SK-N-SH (cell line): ENCODE data around the gene RAB22A. TPM values are rescaled to one million over a fixed set of nuclear protein-coding genes. Genes with fewer than 3 reads are reported as not detected.

Source experiments
- CTCF ChIA-PET: fragments of 300-600, 350-600 bp; formaldehyde crosslinking; extraction: SDS; loops from one replicate; lab custom pipeline; 2021; lab: Yijun Ruan, JAX
- POLR2A ChIA-PET: fragments of 350-600 bp; sonication (Branson Sonifier 250); formaldehyde crosslinking; extraction: SDS; loops from one replicate; lab custom pipeline; 2020; ENCODE audit warnings: antibody characterized with exemption, inconsistent platforms; lab: Yijun Ruan, JAX
- DNase-seq: peaks from one replicate; pipeline ENCODE4 v3.0.0; 2012
- H2AFZ ChIP-seq: fragments of 200-600 bp; sonication (generic); 2 replicates; pipeline ENCODE4 v1.8.1; 2016; ENCODE audit warnings: antibody characterized with exemption, mild to moderate bottlenecking, low read depth
- H3F3A ChIP-seq: fragments of 200-600 bp; sonication (generic); replicated peaks from 2 replicates; pipeline ENCODE3; 2016; ENCODE audit warnings: antibody characterized with exemption, mild to moderate bottlenecking; ENCODE audit not compliant: insufficient read depth
- H3K27ac ChIP-seq, 2 experiments: fragments of 200-500 bp in 1 of 2; fragments of 200-600 bp in 1 of 2; sonication (Bioruptor generic) in 1 of 2; sonication (generic), shearing (Covaris generic) in 1 of 2; 2 replicates each; pipeline versions ENCODE4 v1.5.1 to v1.6.1; 2014 to 2016; ENCODE audit warnings: low read depth in 2 of 2, inconsistent platforms in 1 of 2, low read length in 1 of 2, mild to moderate bottlenecking in 1 of 2, mixed read lengths in 1 of 2
- H3K27me3 ChIP-seq: fragments of 200-600 bp; sonication (generic), shearing (Covaris generic); 2 replicates; pipeline ENCODE4 v1.6.1; 2016; ENCODE audit warnings: mixed run types; ENCODE audit not compliant: insufficient read depth
- H3K36me3 ChIP-seq, 2 experiments: fragments of 200-500 bp in 1 of 2; fragments of 200-600 bp in 1 of 2; sonication (Bioruptor generic) in 1 of 2; sonication (generic) in 1 of 2; replicated peaks in 1 of 2; 2 replicates each; pipeline versions ENCODE3 to v1.5.1; 2014 to 2016; ENCODE audit warnings: low read length in 1 of 2, mild to moderate bottlenecking in 1 of 2; ENCODE audit not compliant: insufficient read depth in 2 of 2, control insufficient read depth in 1 of 2
- H3K4me1 ChIP-seq, 2 experiments: fragments of 200-500 bp in 1 of 2; fragments of 200-600 bp in 1 of 2; sonication (Bioruptor generic) in 1 of 2; sonication (generic), shearing (Covaris generic) in 1 of 2; 2 replicates each; pipeline versions ENCODE4 v1.5.1 to v1.6.1; 2014 to 2016; ENCODE audit warnings: low read depth in 1 of 2, low read length in 1 of 2, mixed run types in 1 of 2; ENCODE audit not compliant: insufficient read depth in 2 of 2, control insufficient read depth in 1 of 2
- H3K4me2 ChIP-seq: fragments of 200-600 bp; sonication (generic), shearing (Covaris generic); 2 replicates; pipeline ENCODE4 v1.6.1; 2017; ENCODE audit warnings: mixed run types
- H3K4me3 ChIP-seq, 2 experiments: fragments of 200-500 bp in 1 of 2; fragments of 200-600 bp in 1 of 2; sonication (Bioruptor generic) in 1 of 2; sonication (generic), shearing (Covaris generic) in 1 of 2; 2 replicates each; pipeline versions ENCODE4 v1.5.1 to v1.8.1; 2014 to 2016; ENCODE audit warnings: low read depth in 2 of 2, inconsistent platforms in 1 of 2, low read length in 1 of 2, mild to moderate bottlenecking in 1 of 2, mixed read lengths in 1 of 2, moderate library complexity in 1 of 2
- H3K79me2 ChIP-seq: fragments of 200-600 bp; sonication (generic); 2 replicates; pipeline ENCODE4 v1.8.1; 2017; ENCODE audit warnings: mild to moderate bottlenecking; ENCODE audit not compliant: insufficient read depth
- H3K9ac ChIP-seq: fragments of 200-600 bp; sonication (generic); 2 replicates; pipeline ENCODE4 v1.6.1; 2017; ENCODE audit warnings: mixed run types
- H3K9me2 ChIP-seq: fragments of 200-600 bp; sonication (generic); 2 replicates; pipeline ENCODE4 v1.6.1; 2017; ENCODE audit warnings: mixed run types
- H3K9me3 ChIP-seq: fragments of 200-600 bp; sonication (generic); 2 replicates; pipeline ENCODE4 v1.6.1; 2017; ENCODE audit warnings: mixed run types, mild to moderate bottlenecking, moderate library complexity
- H4K20me1 ChIP-seq: fragments of 200-600 bp; sonication (generic); 2 replicates; pipeline ENCODE4 v1.6.1; 2017; ENCODE audit warnings: mild to moderate bottlenecking, mixed run types; ENCODE audit not compliant: insufficient read depth
- FOSL2 ChIP-seq: IDR thresholded peaks from 2 replicates; pipeline ENCODE4 v1.4.0; 2012; ENCODE audit warnings: low read depth, mild to moderate bottlenecking, moderate library complexity, borderline replicate concordance
- FOXJ3 ChIP-seq: sonication (generic); formaldehyde crosslinking; IDR thresholded peaks from 2 replicates; pipeline ENCODE4 v1.5.1; 2020; ENCODE audit warnings: mild to moderate bottlenecking, missing genetic modification reagents
- FOXM1 ChIP-seq: IDR thresholded peaks from 2 replicates; pipeline ENCODE4 v1.4.0; 2012; ENCODE audit warnings: low read depth, mild to moderate bottlenecking
- GATA2 ChIP-seq: sonication (generic); formaldehyde crosslinking; IDR thresholded peaks from 2 replicates; pipeline ENCODE4 v1.5.0; 2020; ENCODE audit warnings: mild to moderate bottlenecking, missing genetic modification reagents
- NFIC ChIP-seq: IDR thresholded peaks from 2 replicates; pipeline ENCODE4 v1.4.0; 2012; ENCODE audit warnings: borderline replicate concordance
- NRF1 ChIP-seq: IDR thresholded peaks from 2 replicates; pipeline ENCODE4 v1.6.1; 2012; ENCODE audit warnings: low read depth, mild to moderate bottlenecking, low read length
- POLR2AphosphoS5 ChIP-seq: IDR thresholded peaks from 2 replicates; pipeline ENCODE4 v1.6.1; 2012; ENCODE audit warnings: low read depth, low read length
- RFX5 ChIP-seq: IDR thresholded peaks from 2 replicates; pipeline ENCODE4 v1.6.1; 2012; ENCODE audit warnings: mild to moderate bottlenecking, improper control_type of control experiment, low read length
- SIN3A ChIP-seq: IDR thresholded peaks from 2 replicates; pipeline ENCODE4 v1.6.1; 2012; ENCODE audit warnings: low read depth, mild to moderate bottlenecking, low read length, moderate library complexity, borderline replicate concordance
- SMC3 ChIP-seq: IDR thresholded peaks from 2 replicates; pipeline ENCODE4 v1.6.1; 2012; ENCODE audit warnings: low read depth, low read length, improper control_type of control experiment
- WGBS: methylation state at CpG from one replicate; pipeline ENCODE4 v1.1.6; 2017; ENCODE audit warnings: low lambda C conversion rate; 5-methylcytosine and 5-hydroxymethylcytosine counted together
- polyA plus RNA-seq, 3 experiments: library from polyadenylated mRNA; depleted of rRNA; stranded (reverse); fragments of >200 nt; gene quantifications; 2 replicates each; pipeline ENCODE4 v1.2.3, GENCODE V29; 2012
- TF ChIP-seq, protein P1 (sequence below): IDR thresholded peaks from 2 replicates; pipeline ENCODE4 v1.6.1; 2012; ENCODE audit warnings: mild to moderate bottlenecking, low read depth, low read length, moderate library complexity
- TF ChIP-seq, protein P2 (sequence below): IDR thresholded peaks from 2 replicates; pipeline ENCODE4; 2012
- TF ChIP-seq, protein P3 (sequence below): fragments of 150-350 bp; IDR thresholded peaks from 2 replicates; pipeline ENCODE4 v1.6.1; 2016; ENCODE audit warnings: mild to moderate bottlenecking, low read depth, low read length
- TF ChIP-seq, protein P4 (sequence below): fragments of 150-350 bp; IDR thresholded peaks from 2 replicates; pipeline ENCODE4 v1.6.1; 2017; ENCODE audit warnings: antibody characterized with exemption, low read length, low read depth, borderline replicate concordance

RAB22A gene
- polyA plus RNA-seq, 1 of the 3 experiments (the other 2 are of a cell fraction): 10.7 TPM

DNA sequence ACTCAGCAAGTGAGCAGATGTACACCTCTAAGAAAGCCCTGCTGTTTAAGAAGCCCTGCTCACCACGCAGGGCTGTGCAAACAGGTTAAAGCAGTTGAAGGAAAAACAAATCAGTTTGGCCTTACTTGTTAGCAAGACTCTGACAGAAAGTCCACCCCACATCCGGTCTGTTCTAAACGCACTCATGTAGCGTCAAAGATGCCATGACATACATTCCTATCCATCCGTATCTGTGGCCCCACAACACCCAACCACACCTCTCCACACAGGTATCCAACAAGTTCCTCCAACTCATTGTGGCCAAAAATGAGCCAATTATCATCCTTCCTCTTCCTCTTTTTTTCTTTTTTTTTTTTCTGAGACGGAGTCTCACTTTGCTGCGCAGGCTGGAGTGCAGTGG lies 22.8 kb upstream of the RAB22A start:
- no peak overlapping the region for H2AFZ ChIP-seq
- H4K20me1 ChIP-seq: no peaks in the 10 kb centered on the region
- H3K27me3 ChIP-seq: no peaks in the 10 kb centered on the region
- no peaks in the 10 kb centered on the region for H3K4me1 ChIP-seq
- H3K9me3 ChIP-seq: no peaks in the 10 kb centered on the region
- peaks cover 8 to 13% of the 10 kb centered on the region in 2 experiments for H3K36me3 ChIP-seq
- no peak for DNase-seq
- H3K4me3 ChIP-seq: no peak overlapping the region
- POLR2A ChIA-PET: no interaction called here
- H3K27ac ChIP-seq: no peak overlapping the region
- no peak overlapping the region for H3K9ac ChIP-seq
- no peak overlapping the region for H3K4me2 ChIP-seq
- no peaks in the 10 kb centered on the region for H3K9me2 ChIP-seq
- CTCF ChIA-PET: no interaction called here
- H3F3A ChIP-seq: no peaks in the 10 kb centered on the region
- TF ChIP-seq, protein P1, sequence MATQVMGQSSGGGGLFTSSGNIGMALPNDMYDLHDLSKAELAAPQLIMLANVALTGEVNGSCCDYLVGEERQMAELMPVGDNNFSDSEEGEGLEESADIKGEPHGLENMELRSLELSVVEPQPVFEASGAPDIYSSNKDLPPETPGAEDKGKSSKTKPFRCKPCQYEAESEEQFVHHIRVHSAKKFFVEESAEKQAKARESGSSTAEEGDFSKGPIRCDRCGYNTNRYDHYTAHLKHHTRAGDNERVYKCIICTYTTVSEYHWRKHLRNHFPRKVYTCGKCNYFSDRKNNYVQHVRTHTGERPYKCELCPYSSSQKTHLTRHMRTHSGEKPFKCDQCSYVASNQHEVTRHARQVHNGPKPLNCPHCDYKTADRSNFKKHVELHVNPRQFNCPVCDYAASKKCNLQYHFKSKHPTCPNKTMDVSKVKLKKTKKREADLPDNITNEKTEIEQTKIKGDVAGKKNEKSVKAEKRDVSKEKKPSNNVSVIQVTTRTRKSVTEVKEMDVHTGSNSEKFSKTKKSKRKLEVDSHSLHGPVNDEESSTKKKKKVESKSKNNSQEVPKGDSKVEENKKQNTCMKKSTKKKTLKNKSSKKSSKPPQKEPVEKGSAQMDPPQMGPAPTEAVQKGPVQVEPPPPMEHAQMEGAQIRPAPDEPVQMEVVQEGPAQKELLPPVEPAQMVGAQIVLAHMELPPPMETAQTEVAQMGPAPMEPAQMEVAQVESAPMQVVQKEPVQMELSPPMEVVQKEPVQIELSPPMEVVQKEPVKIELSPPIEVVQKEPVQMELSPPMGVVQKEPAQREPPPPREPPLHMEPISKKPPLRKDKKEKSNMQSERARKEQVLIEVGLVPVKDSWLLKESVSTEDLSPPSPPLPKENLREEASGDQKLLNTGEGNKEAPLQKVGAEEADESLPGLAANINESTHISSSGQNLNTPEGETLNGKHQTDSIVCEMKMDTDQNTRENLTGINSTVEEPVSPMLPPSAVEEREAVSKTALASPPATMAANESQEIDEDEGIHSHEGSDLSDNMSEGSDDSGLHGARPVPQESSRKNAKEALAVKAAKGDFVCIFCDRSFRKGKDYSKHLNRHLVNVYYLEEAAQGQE: no peak
- no peak for TF ChIP-seq POLR2AphosphoS5
- no peak for TF ChIP-seq SMC3
- TF ChIP-seq, protein P2, sequence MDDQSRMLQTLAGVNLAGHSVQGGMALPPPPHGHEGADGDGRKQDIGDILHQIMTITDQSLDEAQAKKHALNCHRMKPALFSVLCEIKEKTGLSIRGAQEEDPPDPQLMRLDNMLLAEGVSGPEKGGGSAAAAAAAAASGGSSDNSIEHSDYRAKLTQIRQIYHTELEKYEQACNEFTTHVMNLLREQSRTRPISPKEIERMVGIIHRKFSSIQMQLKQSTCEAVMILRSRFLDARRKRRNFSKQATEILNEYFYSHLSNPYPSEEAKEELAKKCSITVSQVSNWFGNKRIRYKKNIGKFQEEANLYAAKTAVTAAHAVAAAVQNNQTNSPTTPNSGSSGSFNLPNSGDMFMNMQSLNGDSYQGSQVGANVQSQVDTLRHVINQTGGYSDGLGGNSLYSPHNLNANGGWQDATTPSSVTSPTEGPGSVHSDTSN: no peak
- no peak for TF ChIP-seq NRF1
- no peak for TF ChIP-seq FOSL2
- TF ChIP-seq, protein P3, sequence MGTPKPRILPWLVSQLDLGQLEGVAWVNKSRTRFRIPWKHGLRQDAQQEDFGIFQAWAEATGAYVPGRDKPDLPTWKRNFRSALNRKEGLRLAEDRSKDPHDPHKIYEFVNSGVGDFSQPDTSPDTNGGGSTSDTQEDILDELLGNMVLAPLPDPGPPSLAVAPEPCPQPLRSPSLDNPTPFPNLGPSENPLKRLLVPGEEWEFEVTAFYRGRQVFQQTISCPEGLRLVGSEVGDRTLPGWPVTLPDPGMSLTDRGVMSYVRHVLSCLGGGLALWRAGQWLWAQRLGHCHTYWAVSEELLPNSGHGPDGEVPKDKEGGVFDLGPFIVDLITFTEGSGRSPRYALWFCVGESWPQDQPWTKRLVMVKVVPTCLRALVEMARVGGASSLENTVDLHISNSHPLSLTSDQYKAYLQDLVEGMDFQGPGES: no peak
- no peak for TF ChIP-seq RFX5
- TF ChIP-seq, protein P4, sequence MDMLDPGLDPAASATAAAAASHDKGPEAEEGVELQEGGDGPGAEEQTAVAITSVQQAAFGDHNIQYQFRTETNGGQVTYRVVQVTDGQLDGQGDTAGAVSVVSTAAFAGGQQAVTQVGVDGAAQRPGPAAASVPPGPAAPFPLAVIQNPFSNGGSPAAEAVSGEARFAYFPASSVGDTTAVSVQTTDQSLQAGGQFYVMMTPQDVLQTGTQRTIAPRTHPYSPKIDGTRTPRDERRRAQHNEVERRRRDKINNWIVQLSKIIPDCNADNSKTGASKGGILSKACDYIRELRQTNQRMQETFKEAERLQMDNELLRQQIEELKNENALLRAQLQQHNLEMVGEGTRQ: no peak
- TF ChIP-seq SIN3A: no peak
- TF ChIP-seq NFIC: no peak
- TF ChIP-seq FOXJ3: no peak
- TF ChIP-seq FOXM1: no peak
- TF ChIP-seq GATA2 (CRISPR knock-in tag): no peak
- WGBS: 94% methylated on average over 7 of the region's 7 CpGs
- peaks cover 69% of the 10 kb centered on the region for H3K79me2 ChIP-seq
